Spleen (tissue), 7 donors: ENCODE data around the gene RAB44.

Source experiments
- CTCF ChIP-seq, 11 experiments: fragments of 200-600 bp in 7 of 11; fragments of 450-650 bp in 4 of 11; sonication (generic) in 4 of 11; IDR thresholded peaks in 8 of 11; conservative IDR thresholded peaks in 3 of 11; 1 replicate in 7 of 11; 2 replicates in 4 of 11; pipeline versions ENCODE4 v1.4.0 to v1.8.0; 2016 to 2021; ENCODE audit warnings: antibody characterized with exemption in 11 of 11, inconsistent platforms in 4 of 11, mild to moderate bottlenecking in 1 of 11
- POLR2A ChIP-seq, 3 donors: fragments of 450-650 bp; IDR thresholded peaks; one replicate each; pipeline ENCODE4 v1.5.1; 2017; ENCODE audit warnings: antibody characterized with exemption in 3 of 3, mild to moderate bottlenecking in 1 of 3
- donor health status: DM: no; HTN: no; CAD: no; lungs with moderate emphysema.
- donor health status: DM: no; HTN: no; CAD: no.
- donor health status: DM: no; HTN: no; CAD: no.

GRCh38 chr6:36663504-36664446 lies 33.9 kb upstream of the RAB44 start:
- TF ChIP-seq CTCF (IDR thresholded peaks at IDR 0.05 in 8 of 11, conservative IDR thresholded peaks at IDR 0.05 in 3 of 11) (no peak), POLR2A (IDR thresholded peaks at IDR 0.05) (no peak)
